Adrenal gland (tissue), 5 donors: ENCODE measurements around the gene VIPR1.

Experiments used
- CTCF ChIP-seq, 6 experiments: fragments of 450-650 bp in 4 of 6; fragments of 200-600 bp in 2 of 6; sonication (generic) in 1 of 6; IDR thresholded peaks; 1 replicate in 5 of 6; 2 replicates in 1 of 6; pipeline versions ENCODE4 v1.5.1 to v1.8.0; 2016 to 2021; ENCODE audit warnings: antibody characterized with exemption in 6 of 6, mild to moderate bottlenecking in 2 of 6, moderate library complexity in 1 of 6
- POLR2A ChIP-seq, 2 donors: fragments of 450-650 bp; IDR thresholded peaks; one replicate each; pipeline ENCODE4 v1.6.1; 2017; ENCODE audit warnings: antibody characterized with exemption in 2 of 2, mild to moderate bottlenecking in 2 of 2, moderate library complexity in 1 of 2
- donor health status: DM: no; HTN: no; CAD: no.

DNA sequence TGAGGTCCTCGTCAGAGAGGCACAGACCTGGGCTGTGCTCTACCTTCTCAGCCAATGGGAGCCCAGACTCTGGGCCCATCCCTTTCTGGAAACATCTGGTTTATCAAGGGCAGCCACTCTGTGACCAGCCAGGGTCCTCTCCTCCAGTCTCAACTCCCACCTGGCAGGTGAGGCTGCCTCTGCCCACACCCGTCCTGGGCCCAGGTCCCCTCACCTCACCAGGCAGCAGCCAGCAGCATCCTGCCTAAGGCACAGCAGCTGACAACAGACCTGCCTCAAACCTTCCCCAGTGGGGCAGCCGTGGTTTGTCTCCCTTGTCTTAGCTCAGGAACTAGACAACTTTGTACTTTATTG is 8.7 kb upstream of the VIPR1 start:
- no peak for TF ChIP-seq CTCF (IDR thresholded peaks at IDR 0.05)
- no peak for TF ChIP-seq POLR2A (IDR thresholded peaks at IDR 0.05)
